GM19455 (cell line): ENCODE results near the gene TNNC2.

Experiments
- ATAC-seq: cut with Tn5 transposase; IDR thresholded peaks from one replicate; pipeline ENCODE4 v1.9.1; 2021; ENCODE audit not compliant: unreplicated experiment

Gene TNNC2

DNA sequence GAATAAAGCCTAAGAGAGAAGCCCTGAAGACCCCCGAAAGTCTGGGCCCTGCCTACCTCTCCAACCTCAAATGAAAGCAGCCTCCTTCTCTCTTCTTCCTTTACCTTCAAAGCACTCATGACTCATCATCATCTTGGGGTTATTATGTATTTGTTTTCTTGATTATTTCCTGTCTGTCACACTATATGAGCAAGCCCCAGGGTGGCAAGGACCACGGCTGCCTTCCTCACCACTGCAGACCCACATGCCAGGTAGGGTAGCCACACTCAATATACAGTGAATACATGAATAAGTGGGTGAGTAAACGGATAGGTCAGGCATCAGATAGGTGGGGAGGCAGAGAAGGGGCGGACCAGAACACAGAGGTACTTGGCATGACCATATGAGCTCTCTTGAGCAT lies 44.2 kb downstream of the TNNC2 start:
- no peak for ATAC-seq

DNA sequence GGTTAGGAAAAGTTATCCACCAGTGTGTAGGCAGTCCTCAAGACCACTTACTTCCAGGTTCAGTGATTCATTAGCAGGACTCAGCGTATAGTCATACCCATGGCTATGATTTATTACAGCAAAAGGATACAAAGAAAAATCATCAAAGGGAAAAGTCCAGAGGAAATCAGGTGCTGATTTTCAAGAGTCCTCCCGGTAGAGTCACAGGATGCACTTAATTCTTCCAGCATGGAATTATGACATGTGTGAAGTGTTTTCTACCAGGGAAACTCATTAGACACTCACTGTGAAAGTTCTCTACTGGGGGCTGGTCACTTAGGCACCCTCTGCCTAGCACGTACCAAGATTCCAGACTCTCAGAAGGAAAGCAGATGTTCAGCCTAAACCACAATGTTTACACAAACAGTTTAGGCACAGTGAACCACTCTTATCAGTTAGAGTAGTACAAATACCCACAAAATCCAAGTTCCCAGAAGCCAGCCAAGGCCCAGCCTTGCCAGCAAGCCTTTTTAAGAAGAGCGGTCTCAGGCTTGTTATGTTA lies 45.7 kb downstream of the TNNC2 start:
- ATAC-seq: no peak

DNA sequence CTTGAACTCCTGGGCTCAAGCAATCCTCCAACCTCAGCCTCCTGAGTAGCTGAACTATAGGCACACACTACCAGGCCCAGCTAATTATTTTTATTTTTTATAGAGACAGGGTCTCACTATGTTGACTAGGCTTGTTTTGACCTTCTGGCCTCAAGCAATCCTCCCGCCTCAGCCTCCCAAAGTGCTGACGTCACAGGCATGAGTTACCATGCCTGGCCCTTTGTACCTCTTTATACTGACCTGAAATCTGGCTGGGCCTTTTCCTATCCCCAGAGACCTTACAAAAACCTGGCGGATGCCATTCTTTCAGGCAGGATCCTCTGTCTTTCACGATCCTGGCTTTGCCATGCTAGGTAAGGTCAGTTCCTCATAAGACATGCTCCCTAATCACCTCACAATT lies 47.0 kb downstream of the TNNC2 start:
- no peak for ATAC-seq

DNA sequence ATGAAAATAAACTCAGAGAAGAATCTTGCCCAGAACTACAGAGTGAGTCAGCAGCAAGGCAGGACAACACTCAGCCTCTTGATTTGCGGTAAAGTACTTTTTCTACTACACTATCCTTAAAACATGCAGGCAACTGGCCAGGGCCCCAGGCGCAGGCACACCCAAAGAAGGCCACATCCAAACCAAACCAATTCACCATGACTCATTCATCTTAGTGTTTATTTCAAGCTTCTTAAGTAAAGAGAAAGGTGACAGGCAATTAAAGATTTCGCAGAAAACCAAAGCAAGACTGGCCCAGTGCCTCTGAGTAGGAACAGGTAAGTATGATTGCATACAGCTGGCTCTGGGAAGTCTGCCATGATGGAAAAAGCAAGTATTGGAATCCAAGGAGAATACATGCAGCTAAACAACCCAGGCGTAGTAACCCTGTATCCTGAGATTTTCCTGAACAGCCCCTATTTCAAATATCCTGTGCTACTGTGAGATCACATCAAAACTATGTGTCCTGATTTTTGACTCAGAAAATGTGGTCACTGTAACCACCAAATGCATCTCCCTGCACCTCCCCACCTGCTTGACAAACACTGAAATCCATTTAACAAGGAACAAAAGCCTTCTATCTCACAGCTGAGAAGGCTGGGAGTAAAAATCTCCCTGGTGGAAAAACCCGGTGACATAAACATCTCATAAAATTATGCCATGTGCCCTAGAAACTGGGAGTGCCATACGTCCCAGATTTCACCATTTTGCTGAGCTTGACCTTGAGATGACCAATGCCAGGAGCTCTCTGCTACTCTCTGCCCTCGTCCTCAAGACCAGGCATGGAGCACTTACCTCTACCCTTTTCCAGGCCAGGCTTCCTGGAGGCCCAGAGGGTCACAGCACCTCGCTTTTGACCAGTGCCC lies 47.8 kb downstream of the TNNC2 start:
- ATAC-seq: no peak

DNA sequence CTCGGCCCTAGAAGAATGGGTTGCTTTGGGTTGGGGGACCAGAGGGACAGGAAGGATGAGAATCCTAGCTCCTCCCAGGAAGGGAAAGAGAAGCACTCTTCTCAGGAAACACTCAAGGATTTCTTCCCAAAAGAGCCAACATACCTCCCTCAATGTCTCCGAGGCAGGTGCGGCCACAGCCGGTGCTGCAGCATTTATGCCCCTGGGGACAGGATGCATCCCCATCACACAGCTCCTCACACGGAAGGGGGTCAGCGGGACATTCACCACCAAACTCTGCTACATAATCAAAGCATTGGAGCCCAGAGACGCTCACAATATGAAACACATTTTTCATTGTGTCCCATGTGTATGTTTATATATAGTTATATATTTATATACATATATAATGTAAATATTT lies 50.2 kb downstream of the TNNC2 start:
- ATAC-seq: no peak

DNA sequence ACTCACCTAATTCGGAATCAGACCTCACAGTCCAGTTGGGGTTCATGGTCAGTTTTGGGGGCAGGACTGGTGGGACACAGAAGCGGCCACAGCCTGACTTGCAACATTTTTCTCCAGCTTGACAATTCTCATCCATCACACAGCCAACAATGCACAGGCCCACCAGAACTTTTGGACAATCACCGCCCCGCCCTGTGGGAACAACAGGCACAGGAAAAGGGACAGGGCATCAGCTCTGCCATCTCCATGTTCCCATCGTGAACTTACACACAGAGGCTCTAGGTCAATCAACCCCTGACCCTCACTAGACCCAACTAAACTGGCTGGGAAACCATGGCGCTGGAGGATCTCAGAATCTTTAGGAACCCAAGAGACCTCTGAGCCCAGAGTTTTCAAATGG lies 51.7 kb downstream of the TNNC2 start:
- no peak for ATAC-seq

DNA sequence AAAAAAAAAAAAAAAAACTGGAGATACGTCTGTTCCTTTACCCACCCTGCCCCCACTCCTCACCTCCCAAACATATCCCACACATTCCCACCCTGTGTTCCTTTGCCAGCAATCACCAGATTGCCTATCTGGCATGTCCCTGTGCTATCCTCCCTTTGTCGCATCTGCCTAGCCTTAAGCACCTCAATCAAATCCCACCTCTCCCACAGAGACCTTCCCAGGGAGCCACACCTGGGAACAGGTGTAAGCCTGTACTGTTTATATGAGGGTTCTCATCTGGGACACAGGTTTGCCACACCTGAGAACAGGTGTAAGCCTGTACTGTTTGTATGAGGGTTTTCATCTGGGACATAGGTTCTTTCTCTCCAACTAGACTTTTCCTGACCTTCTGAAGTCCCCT lies 52.2 kb downstream of the TNNC2 start:
- ATAC-seq: no peak
